GM21737 (cell line): ENCODE results near the gene NLRP5.
A peak's percentile ranks its signal among the peaks of the same experiment; 100 is the strongest.
"Not testable (repeated sequence)": the region's sequence is repeated elsewhere in the genome, so short reads cannot be mapped to it uniquely, and the experiment has no call there.

Source experiments
- ATAC-seq: cut with Tn5 transposase; IDR thresholded peaks from one replicate; pipeline ENCODE4 v1.9.1; 2021; ENCODE audit warnings: mild to moderate bottlenecking, moderate library complexity; ENCODE audit not compliant: unreplicated experiment

The NLRP5 gene

DNA sequence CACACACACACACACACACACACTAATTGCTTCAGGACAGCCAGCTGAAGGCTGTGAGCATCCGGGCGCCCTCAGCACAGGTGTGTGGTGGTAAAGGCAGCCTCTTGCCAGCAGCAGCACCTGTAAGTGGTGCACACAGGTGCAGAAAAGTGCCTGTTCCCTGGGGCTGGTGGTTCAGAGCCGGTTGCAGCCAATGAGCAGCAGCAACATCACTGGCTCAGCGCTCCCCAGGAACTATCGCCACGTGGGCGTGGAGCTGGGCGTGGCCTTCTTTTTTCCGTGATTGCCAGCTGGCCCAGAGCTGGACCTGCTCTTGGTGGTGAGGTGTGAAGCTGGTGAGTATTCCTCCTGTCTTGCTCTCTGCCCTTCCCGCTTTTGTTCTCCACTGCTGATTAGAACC lies at the start of gene NLRP5:
TSS of gene NLRP5 (plus strand) at position 289 of the 400 bp plus-strand sequence.
- ATAC-seq, result no peak

DNA sequence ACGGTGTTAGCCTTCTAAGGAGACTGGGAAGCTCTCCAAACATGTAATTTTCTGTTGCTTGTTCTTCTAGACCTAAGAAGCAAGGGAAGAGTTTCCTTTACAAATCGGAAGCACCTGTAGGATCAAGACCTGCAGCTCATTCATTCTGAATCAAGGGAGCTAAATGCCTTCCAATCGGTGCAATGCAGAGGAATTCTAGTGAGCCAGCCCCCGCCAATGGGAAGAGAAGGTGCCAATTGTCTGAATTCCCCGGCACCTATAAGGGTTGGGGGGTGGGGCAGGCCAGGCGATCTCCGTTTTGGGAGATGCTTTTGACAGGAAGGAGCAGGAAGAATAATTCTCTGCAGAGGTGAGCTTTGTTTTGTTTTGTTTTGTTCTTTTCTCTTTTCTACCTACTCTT lies 47.4 kb upstream of the NLRP5 start:
- no peak for ATAC-seq

GRCh38 chr19:55940306-55940705 lies 46.3 kb upstream of the NLRP5 start:
- ATAC-seq, result no peak

- no peak for ATAC-seq
These were observed 39.0 kb upstream of the NLRP5 start, which contains the start of gene NLRP8 for GRCh38 chr19:55947532-55947931. TSS of gene NLRP8 (plus strand) at chr19:55947832.

GRCh38 chr19:55950566-55950965 lies 36.0 kb upstream of the NLRP5 start:
- not testable (repeated sequence) for ATAC-seq

- ATAC-seq, result no peak
These were observed 30.1 kb upstream of the NLRP5 start for GRCh38 chr19:55956431-55956830.

GRCh38 chr19:55958356-55958755 lies 28.2 kb upstream of the NLRP5 start:
- no peak for ATAC-seq

DNA sequence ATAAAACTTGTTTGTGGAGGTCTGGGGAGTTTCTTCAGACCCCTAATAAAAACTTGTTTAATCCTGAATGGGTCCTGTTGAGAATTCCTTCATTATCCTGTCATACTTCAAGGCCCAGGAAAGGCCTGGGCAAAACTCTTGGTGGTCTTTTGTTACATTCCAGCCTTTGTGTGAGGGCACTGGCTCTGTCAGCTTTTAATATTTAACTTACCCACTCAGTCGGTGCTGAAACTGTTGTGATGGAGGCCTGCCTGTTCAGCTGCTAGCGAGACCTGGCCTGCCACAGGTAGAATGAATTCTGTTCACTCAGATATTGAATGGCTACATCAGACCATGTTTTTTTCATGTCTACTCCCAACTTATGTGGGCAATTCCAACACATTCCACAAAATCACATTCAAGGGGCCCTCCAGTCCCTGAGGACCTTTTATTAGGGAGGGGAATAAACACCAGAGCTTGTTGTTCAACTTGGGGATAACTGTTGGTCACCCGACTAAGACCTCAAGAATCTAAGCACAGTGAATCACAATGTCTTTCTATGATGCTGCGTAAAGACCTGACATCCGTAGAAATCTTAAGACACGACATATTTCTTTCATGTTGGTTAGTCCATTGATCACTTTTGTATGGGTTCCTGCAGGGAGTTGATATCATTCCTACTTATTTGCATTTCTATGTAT lies 26.4 kb upstream of the NLRP5 start:
- ATAC-seq, result no peak

GRCh38 chr19:55962186-55962585 lies 24.4 kb upstream of the NLRP5 start:
- no peak for ATAC-seq

DNA sequence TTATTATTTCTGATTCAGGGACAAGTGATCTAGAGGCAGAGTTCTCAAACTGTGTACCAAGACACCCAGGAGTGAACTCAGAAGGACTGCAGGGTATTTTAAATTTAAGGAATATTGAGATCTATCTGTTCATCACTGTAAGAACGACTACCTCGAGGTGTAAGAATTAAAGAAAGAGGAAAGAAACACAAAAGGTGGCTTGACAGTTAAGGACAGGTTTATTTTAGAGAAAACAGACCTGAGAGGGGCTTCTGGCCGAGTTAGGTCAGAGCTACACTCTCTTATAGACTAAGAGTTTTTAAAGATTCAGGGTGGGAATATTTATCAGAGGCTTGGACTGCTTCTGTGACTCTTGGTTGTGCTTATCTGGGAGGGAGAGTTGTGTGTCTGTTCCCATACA lies 12.6 kb upstream of the NLRP5 start:
- no peak for ATAC-seq

DNA sequence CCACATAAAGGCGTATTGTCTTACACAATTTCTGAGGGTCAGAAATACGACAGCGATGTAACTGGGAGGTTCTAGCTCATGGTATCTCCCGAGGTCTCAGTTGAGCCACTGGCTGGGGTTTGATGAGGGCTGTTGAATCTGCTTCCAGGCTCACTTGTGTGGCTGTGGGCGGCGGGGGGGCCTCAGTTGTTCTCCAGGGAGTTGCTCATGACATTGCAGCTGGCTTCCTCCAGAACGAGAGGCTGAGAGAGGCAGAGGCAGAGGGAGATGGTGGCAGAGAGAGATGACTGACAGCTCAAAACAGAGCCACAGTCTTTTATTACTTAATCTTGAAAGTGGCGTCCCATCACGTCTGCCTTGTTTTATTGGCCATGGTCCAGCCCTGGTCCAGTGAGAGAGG lies 6.2 kb upstream of the NLRP5 start:
- no peak for ATAC-seq

- no peak for ATAC-seq
These were observed 1.3 kb upstream of the NLRP5 start for GRCh38 chr19:55985254-55985653.

- no peak for ATAC-seq
These were observed 4.3 kb downstream of the NLRP5 start for GRCh38 chr19:55990831-55991230.

DNA sequence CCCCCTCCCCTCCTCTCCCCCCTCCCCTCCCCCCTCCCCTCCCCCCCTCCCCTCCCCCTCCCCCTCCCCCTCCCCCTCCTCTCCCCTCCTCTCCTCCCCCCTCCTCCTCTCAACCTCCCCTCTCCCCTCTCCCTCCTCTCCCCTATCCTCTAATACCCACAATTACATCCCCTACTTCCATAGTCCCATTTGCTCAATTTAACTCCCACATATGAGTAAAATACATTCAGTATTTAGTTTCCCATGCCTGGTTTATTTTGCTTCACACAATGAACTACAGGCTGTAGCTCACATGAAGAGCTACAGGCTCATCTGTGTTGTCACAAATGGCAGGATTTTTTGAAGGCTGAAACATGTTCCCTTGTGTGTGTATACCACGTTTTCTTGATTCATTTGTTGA lies 6.9 kb downstream of the NLRP5 start:
- ATAC-seq, result no peak

DNA sequence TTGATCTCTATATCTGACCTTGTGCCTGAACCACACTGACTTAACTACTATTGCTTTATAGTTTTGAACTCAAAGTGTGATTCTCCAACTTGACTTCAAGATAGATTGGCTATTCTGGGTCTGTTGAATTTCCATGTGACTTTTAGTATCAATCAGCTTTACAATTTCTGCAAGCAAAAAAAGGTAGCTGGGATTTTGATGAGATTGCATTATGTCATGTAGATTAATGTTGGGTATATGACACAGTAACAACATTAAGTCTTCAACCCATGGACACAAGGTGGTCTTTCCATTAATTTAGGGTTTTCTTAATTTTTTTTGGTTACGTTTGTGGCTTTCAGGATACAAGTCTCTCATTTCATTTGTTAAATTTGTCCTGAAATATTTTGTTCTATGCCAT lies 28.2 kb downstream of the NLRP5 start:
- ATAC-seq, result no peak

DNA sequence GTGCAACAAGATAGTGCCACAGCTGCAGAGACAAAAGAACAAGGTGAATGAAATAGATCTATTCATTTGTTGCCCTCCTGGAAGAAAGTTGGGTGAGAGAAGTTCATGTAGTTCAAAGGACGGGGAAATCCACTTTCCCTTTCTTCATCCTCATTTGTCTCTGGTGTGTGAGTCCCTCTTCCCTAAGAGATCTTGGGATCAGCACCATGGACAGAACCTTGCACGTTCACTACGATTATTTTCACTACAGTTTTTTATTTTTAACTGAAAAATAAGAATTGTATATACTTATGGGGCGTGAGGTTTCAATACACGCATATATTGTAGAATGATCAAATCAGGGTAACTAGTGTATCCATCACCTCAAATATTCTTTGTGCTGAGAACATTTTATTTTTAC lies 29.2 kb downstream of the NLRP5 start:
- ATAC-seq, result no peak

GRCh38 chr19:56019325-56019724 lies 32.8 kb downstream of the NLRP5 start:
- not testable (repeated sequence) for ATAC-seq

DNA sequence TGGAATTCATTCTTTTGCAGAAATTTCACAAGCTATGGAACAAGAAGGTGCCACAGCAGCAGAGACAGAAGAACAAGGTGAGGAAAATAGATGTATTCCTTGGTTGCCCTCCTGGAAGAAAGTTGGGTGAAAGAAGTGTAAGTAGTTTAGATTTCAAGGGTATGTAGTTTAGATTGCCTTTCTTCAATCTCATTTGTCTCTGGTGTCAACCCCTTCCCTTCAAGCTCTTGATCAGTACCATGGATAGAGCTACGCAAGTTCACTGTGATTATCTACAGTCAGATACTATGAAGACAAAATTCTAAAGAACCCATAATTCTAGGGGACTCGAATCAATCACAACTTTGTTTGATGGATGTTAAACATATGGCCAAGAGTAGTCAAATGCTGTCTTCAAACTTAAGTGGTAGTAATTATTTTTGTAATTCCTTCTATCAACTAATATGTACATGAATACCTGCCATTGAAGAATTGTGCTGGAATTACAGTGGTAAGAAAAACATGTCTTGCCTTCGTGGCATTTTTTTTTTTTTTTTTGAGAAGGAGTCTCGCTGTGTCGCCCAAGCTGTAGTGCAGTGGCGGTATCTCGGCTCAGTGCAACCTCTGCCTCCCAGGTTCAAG lies 33.9 kb downstream of the NLRP5 start:
- not testable (repeated sequence) for ATAC-seq

DNA sequence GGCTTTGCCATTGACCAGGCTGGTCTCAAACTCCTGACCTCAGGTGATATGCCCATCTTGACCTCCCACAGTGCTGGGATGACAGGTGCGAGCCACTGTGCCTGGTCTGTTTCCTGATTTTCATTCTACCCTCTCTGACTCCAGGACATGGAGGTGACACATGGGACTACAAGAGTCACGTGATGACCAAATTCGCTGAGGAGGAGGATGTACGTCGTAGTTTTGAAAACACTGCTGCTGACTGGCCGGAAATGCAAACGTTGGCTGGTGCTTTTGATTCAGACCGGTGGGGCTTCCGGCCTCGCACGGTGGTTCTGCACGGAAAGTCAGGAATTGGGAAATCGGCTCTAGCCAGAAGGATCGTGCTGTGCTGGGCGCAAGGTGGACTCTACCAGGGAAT lies 40.2 kb downstream of the NLRP5 start:
- ATAC-seq, result no peak

DNA sequence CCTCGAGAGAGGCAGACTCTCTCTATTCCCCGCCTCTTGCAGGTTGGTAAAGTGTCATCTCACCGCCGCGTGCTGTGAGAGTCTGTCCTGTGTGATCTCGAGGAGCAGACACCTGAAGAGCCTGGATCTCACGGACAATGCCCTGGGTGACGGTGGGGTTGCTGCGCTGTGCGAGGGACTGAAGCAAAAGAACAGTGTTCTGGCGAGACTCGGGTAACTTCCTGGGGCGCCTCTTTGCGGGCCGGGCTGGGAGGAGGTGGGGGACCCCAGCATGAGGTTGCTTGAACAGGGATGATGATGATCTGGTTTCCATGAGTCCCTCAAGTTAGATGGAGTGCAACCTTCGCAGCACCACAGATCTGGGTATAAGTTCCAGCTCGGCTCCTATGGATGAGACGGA lies 67.0 kb downstream of the NLRP5 start:
- ATAC-seq, result no peak

DNA sequence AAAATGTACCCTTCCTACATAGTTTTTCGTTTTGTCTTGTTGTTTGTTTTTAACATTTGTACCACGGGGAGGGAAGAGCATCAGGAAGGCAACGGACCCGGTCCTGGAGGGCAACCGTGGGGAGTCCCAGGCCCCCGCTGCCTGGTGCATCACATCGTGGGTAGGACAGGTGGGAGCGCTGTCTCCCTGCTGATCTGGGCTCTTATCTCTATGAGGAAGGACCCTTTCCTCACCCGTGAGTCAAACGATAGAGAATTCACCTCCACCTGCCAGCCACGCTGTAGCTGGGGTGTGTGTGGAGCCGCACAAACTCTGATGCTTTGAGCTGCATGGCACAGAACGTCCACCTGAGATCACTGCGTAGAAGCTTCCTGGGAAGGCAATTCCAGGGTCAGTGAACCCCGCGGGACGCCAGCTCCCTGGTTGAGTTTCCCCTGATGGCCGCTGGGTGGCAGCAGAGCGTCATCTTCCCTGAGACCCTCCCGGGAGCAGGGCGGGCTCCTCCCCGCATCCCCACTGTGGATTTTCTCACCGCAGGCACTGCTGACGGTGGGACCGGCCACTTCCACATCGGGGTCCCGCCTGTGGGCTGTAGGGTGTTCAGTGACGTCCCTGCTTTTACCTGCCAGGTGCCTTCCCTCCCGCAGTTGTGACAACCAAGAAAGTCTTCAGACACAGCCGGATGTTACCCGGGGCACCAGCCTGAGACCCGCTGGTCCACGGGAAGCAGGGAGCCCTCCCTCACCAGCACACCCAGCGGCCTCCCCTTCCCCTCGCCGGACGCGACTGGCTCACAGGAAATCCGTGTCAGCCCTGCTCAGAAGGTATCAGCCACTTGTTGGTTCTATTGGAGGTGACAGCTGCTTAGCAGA lies 79.8 kb downstream of the NLRP5 start:
- peak; percentile 59 for ATAC-seq

DNA sequence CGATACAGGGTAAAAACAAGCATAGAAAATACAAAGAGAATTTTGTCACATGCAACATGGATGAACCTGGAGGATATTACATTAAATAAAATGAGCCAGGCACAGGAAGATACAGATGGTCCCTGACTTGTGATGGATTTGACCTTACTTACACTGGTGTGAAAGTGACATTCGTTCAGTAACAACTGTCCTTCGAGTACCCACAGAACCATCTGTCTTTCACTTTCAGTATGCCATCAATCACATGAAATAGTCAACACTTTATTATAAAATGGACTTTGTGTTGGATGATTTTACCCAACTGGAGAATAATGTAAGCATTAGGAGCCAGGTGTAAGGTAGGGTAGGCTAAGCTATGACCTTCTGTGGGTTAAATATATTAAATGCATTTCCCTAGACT lies 83.1 kb downstream of the NLRP5 start:
- ATAC-seq, result no peak
